AG04449 (cell line): Measurements from ENCODE around the gene DSE.

ENCODE experiments used
- CTCF ChIA-PET: fragments of 350-600 bp; formaldehyde crosslinking; extraction: SDS; loops from one replicate; lab custom pipeline; 2021; ENCODE audit warnings: antibody characterized with exemption; lab: Yijun Ruan, JAX
- POLR2A ChIA-PET: fragments of 400-600, 350-600 bp; formaldehyde crosslinking; extraction: SDS; loops from one replicate; lab custom pipeline; 2020; ENCODE audit warnings: antibody characterized with exemption, inconsistent platforms; lab: Yijun Ruan, JAX
- DNase-seq: peaks from one replicate; pipeline ENCODE4 v3.0.0-alpha.2; 2010; ENCODE audit warnings: low read depth, low spot score
- H3K4me3 ChIP-seq: 2 replicates; pipeline ENCODE4 v1.5.1; 2011; ENCODE audit warnings: low read depth, mild to moderate bottlenecking, control low read depth, low read length
- TF ChIP-seq, protein P1 (sequence below): IDR thresholded peaks from one replicate; pipeline ENCODE4 v1.5.1; 2011; ENCODE audit warnings: mild to moderate bottlenecking, moderate library complexity, low read length, control low read depth, inconsistent platforms; ENCODE audit not compliant: insufficient read depth; ENCODE audit errors: missing control alignments

The DSE gene

DNA sequence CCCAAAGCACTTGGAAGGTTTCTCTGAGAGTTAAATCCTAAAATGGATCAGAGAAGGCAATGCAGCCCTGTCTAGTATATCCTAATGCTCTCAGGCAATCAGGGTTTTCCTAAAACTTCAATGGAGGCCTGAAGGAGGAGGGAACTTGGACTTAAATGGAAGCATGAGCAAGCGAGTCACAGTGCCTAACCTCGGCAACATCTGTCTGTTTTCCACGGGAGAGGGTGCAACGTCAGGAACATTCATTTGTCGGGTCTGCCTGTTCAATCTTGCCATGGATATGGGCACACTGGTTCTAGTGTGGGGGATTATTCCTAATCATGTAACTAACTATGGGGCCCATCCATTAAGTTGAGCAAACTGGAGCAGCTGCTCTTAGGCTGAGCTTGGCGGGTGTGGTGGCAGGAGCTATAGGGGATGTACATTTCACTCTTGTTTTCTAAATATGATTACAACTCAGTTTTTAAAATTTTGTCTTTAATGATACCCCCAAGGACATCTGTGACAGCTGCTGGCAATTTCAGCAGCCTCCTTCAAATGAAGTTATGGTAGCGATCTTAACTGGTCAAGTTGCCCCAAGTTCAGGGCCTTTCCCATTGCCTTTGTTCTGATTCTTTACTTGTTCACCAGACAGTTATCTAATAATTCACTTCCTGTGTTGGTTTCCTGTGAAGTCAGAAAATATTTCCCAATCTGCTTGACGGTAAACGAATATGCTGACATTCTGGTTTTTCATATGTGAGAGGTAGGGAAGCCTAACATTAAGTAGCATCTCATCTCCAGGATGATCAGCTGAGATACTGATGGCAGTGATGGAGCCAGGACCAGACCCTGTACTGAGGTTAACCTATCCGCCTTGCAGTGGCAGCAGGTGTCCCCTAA is 21.6 kb downstream of the DSE start:
- ChIA-PET CTCF (interaction anchor here (0.8 to 1.8 kb wide), 6 partner anchors 10 to 175 kb away, joined by 3 to 9 read pairs (median 4); no protein-coding TSS in a partner anchor), POLR2A (interaction anchor here (0.8 kb wide), 1 partner anchor 120 kb away, joined by 3 read pairs; no protein-coding TSS in a partner anchor)
- H3K4me3 ChIP-seq, result no peak overlapping the region

DNA sequence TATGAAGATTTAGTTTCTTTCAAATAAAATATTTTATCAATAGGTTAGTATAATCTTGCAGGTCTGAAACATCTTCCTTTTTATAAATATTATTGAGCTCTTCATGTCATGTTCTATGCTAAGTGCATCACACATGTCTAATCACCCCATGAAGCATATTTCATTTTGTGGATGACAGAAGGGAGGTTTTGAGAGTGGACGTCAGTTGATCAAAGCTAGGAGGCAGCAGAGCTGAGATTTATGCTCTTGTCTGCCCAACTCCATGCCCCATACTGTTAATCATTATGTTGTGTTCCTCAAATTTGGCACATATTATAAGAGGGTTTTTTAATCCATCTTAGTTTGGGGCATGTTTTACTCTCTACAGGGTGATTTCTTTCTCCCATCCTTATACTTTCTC is 22.7 kb downstream of the DSE start:
- no peak overlapping the region for H3K4me3 ChIP-seq
- DNase-seq, result no peak
- ChIA-PET CTCF (interaction anchor here (0.7 to 1.8 kb wide), 8 partner anchors 8 to 255 kb away, joined by 3 to 9 read pairs (median 3); no protein-coding TSS in a partner anchor), POLR2A (no interaction called here)
- TF ChIP-seq, protein P1, sequence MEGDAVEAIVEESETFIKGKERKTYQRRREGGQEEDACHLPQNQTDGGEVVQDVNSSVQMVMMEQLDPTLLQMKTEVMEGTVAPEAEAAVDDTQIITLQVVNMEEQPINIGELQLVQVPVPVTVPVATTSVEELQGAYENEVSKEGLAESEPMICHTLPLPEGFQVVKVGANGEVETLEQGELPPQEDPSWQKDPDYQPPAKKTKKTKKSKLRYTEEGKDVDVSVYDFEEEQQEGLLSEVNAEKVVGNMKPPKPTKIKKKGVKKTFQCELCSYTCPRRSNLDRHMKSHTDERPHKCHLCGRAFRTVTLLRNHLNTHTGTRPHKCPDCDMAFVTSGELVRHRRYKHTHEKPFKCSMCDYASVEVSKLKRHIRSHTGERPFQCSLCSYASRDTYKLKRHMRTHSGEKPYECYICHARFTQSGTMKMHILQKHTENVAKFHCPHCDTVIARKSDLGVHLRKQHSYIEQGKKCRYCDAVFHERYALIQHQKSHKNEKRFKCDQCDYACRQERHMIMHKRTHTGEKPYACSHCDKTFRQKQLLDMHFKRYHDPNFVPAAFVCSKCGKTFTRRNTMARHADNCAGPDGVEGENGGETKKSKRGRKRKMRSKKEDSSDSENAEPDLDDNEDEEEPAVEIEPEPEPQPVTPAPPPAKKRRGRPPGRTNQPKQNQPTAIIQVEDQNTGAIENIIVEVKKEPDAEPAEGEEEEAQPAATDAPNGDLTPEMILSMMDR, result no peak

More for the DNA sequence above, 21.6 kb downstream of the DSE start:
- TF ChIP-seq, protein P1, result no peak
- DNase-seq, result no peak

DNA sequence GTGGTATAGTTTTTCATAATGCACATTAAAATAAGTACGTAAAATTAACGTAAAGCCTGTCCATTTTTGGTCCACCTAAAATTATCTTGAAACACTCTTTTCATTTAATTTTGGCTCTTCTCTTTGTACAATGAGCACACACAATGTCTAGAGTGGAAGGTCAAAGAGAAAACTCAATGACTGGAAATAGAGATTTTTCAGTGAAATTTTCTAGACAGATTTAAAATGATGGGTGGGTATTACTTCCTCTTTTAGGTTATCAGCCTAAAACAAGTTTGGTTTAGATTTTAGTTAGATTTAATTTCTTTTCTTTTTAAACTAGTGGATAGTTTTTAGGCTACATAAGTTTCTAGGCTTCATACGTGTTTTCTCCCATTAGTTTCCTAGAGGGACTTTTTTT is 24.9 kb downstream of the DSE start:
- ChIA-PET CTCF (interaction anchor here (2.9 kb wide), 1 partner anchor 108 kb away, joined by 11 read pairs; no protein-coding TSS in a partner anchor), POLR2A (no interaction called here)
- no peak overlapping the region for H3K4me3 ChIP-seq
- DNase-seq, result no peak
- TF ChIP-seq, protein P1, result no peak

DNA sequence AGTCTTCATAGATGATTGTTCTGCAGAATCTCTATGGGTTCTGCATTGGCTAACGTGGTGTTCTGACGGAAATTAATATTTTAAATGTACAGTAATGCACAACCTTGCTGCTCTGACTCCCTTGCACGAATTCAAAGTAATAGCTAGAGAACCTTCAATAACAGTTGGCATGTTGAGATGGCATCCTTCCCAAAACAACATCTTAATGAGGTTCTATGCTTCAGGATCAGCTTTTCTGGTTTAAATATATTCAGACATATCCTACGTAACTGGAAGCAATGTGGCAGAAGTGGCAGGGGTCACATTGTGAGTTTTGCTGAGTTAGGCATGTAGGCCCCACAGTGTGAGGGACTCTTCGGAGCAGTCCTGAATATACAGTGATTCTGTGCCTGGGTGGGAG is 25.7 kb downstream of the DSE start:
- POLR2A ChIA-PET, result interaction anchor here (0.7 to 1.2 kb wide), 2 partner anchors 51 to 118 kb away, joined by 4 read pairs; no protein-coding TSS in a partner anchor
- no peak overlapping the region for H3K4me3 ChIP-seq
- DNase-seq, result no peak
- TF ChIP-seq, protein P1, result no peak
- CTCF ChIA-PET, result interaction anchor here (1.1 to 2.9 kb wide), 2 partner anchors 108 to 179 kb away, joined by 5 to 11 read pairs; no protein-coding TSS in a partner anchor

DNA sequence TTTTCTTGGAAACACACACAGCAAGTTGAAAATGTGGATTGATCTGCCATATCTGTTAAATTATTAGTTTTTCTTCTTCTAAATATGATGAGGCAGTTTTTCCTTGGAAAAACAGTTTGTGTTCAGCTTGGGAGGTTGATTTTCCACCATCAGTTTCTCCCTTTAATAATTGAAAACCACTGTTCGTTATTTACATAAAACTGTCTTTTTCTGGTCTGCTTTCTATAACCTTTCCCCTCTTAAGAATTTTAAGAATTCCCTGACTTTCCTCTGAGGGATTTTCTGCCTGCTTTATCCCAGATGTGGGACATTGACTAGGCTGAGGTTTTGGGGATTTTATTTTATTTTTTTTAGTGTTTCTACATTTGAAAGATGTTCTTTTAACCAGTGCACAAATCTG is 27.2 kb downstream of the DSE start:
- no peak for DNase-seq
- ChIA-PET POLR2A (no interaction called here), CTCF (no interaction called here)

More for the DNA sequence above, 27.2 kb downstream of the DSE start:
- TF ChIP-seq, protein P1, result no peak
- H3K4me3 ChIP-seq, result no peak overlapping the region
